ENCODE data around the gene SORCS3. TPM values are rescaled to one million over a fixed set of nuclear protein-coding genes. Genes with fewer than 3 reads are reported as not detected.

Gene SORCS3
- total and polyA plus RNA-seq, 2 of the 4 experiments (the other 2 are of a cell fraction), result not detected

- BruUV-seq (replicated peaks), result no TSS peak
- no peaks in the 10 kb centered on the region for H3K79me1 ChIP-seq (ENCODE audit: low read depth in 1 of 2, low read length in 2 of 2)
- no peak overlapping the region for H3K9ac ChIP-seq (ENCODE audit: low read depth, low read length)
- H2BK120ac ChIP-seq (ENCODE audit: low read depth, low read length), result no peak overlapping the region
- no peak overlapping the region for H3K4me2 ChIP-seq (ENCODE audit: low read depth, low read length)
- in situ Hi-C loops (cut with MboI; ENCODE audit: low sequenced_read_pairs), result no loop called here
- H3K27ac ChIP-seq (ENCODE audit: insufficient read depth, low read length), result no peak overlapping the region
- H3K4me1 ChIP-seq (ENCODE audit: control insufficient read depth, insufficient read depth, low read length), result no peaks in the 10 kb centered on the region
- H4K91ac ChIP-seq (ENCODE audit: insufficient read depth, low read depth, low read length), result no peak overlapping the region
- no peak overlapping the region for H4K5ac ChIP-seq (ENCODE audit: low read depth, low read length)
- ATAC-seq (ENCODE audit: low read depth) (no peak), DNase-seq (no peak)
- WGBS, 2 experiments (ENCODE audit: extremely low coverage in 2 of 2, insufficient read length in 1 of 2), result 2% methylated on average over 27 of the region's 82 CpGs; no CpG with 5 or more reads in 1 of the 2 experiments
- no peak overlapping the region for H2BK15ac ChIP-seq (ENCODE audit: low read depth, low read length)
- ChIA-PET CTCF (no interaction called here), POLR2A (ENCODE audit: unreplicated experiment) (no interaction called here)
- no peak overlapping the region for H4K8ac ChIP-seq (ENCODE audit: low read depth in 2 of 2, low read length in 2 of 2)
- no peak overlapping the region for H2AK5ac ChIP-seq (ENCODE audit: low read depth, low read length)
- TF ChIP-seq FOS (IDR thresholded peaks at IDR 0.05; ENCODE audit: low read depth, low read length) (no peak), BHLHE40 (IDR thresholded peaks at IDR 0.05; ENCODE audit: low read depth, low read length) (no peak), SMC3 (IDR thresholded peaks at IDR 0.05; ENCODE audit: low read depth, low read length) (no peak), MAZ (IDR thresholded peaks at IDR 0.05; ENCODE audit: borderline replicate concordance, low read depth, low read length) (no peak)
- TF ChIP-seq, protein P1, sequence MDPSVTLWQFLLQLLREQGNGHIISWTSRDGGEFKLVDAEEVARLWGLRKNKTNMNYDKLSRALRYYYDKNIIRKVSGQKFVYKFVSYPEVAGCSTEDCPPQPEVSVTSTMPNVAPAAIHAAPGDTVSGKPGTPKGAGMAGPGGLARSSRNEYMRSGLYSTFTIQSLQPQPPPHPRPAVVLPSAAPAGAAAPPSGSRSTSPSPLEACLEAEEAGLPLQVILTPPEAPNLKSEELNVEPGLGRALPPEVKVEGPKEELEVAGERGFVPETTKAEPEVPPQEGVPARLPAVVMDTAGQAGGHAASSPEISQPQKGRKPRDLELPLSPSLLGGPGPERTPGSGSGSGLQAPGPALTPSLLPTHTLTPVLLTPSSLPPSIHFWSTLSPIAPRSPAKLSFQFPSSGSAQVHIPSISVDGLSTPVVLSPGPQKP (IDR thresholded peaks at IDR 0.05; ENCODE audit: borderline replicate concordance, low read depth, low read length), result no peak
- dilution Hi-C loops (cut with HindIII; ENCODE audit: low sequenced_read_pairs, unreplicated experiment), result no loop called here
- no peak overlapping the region for H2AFZ ChIP-seq (replicated peaks; ENCODE audit: low read length, poor library complexity)
- intact Hi-C loops (cut with micrococcal nuclease), result no loop called here
- H3K18ac ChIP-seq (ENCODE audit: low read depth, low read length), result no peak overlapping the region
- no peak overlapping the region for H2BK20ac ChIP-seq (ENCODE audit: low read depth, low read length)
- no peak overlapping the region for H2AK9ac ChIP-seq (replicated peaks; ENCODE audit: low read depth, low read length, poor library complexity)
- no peaks in the 10 kb centered on the region for H3K9me1 ChIP-seq (ENCODE audit: insufficient read depth, low read length)
- no peaks in the 10 kb centered on the region for H4K20me1 ChIP-seq (ENCODE audit: insufficient read depth, low read length)
- no peak overlapping the region for H2BK5ac ChIP-seq (ENCODE audit: low read depth, low read length, poor library complexity, severe bottlenecking)
- no peaks in the 10 kb centered on the region for H3K36me3 ChIP-seq (ENCODE audit: control insufficient read depth, insufficient read depth, low read length)
- no peak overlapping the region for H3K14ac ChIP-seq (replicated peaks; ENCODE audit: low read depth, low read length)
- no peak overlapping the region for H3K23ac ChIP-seq (ENCODE audit: low read depth, low read length)
- no peak overlapping the region for H3K4ac ChIP-seq (ENCODE audit: low read depth, low read length)
- no peak overlapping the region for H3K4me3 ChIP-seq (ENCODE audit: insufficient read depth, low read depth, low read length)
- H3K56ac ChIP-seq (ENCODE audit: extremely low read depth, insufficient read depth, low read length), result no peak overlapping the region
- H3K9me3 ChIP-seq (ENCODE audit: control insufficient read depth, insufficient read depth, low read length), result no peaks in the 10 kb centered on the region
- peaks cover 33% of the 10 kb centered on the region for H3K27me3 ChIP-seq (ENCODE audit: control insufficient read depth, insufficient read depth, low read length)
Measured at GRCh38 chr10:104640339-104641186, 527 bp upstream of the SORCS3 start.

Measured in IMR-90 (cell line).